Right kidney (tissue), 1 donor: ENCODE results near the gene SETD4.

ENCODE experiments used
- DNase-seq: peaks from one replicate; pipeline ENCODE4 v3.0.0-alpha.2; 2016

SETD4 gene

DNA sequence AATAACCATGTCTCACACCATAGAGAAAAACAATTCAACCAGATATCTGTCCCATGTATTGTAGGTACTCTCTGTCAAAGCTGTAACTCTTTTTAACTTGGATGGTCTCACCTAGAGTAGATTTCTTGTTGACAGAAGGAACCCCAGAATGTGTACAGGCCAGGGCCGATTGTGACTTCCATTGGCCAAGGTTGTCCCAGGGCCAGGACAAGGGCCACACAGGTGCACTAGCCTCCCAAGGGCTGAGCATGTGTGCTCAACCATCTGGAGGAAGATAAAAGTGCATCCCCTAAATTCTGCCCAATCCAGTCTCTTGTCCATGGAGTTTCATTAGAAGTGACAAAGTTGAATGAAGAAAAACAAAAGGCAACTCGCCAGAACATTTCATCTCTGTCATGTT, 51.8 kb downstream of the SETD4 start:
- no peak for DNase-seq

DNA sequence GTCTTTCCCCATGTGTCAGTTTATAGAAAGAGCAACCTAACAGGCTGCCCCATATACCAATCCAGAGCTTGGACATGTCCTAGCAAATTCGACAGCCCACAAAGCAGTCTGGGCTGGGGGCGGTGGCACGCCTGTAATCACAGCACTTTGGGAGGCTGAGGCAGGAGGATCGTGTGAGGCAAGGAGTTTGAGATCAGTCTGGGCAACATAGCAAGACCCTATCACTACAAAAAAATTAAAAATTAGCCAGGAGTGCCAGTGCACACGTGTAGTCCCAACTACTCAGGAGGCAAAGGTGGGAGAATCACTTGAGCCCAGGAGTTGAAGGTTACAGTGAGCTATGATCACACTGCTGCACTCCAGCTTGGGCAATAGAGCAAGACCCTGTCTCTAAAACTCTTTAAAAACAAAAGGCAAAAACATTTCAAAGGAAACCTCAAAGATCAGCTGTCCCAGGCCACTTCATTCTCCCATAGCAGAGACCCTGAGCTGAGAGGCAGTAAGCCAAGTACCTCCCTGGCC, 54.4 kb downstream of the SETD4 start:
- no peak for DNase-seq

DNA sequence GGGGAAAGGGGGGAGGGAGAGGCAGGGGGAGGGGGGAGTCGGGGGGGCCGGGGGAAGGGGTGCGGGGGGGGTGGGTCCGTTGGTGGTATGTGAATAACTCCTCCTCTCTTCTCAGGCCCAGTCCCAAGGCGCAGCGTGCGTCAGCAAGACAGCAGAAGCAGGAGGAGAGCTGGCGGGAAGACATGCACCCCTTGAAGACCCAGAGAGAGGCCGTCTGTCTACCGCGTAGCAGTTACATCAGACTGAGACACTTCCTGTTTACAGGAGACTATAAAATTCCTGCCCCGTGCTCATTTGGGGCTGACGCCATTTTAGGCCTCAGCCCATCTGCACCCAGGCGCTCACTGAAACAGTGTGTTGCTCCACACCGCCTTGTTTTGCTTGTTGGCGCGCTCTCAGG, 55.3 kb downstream of the SETD4 start:
- no peak for DNase-seq

DNA sequence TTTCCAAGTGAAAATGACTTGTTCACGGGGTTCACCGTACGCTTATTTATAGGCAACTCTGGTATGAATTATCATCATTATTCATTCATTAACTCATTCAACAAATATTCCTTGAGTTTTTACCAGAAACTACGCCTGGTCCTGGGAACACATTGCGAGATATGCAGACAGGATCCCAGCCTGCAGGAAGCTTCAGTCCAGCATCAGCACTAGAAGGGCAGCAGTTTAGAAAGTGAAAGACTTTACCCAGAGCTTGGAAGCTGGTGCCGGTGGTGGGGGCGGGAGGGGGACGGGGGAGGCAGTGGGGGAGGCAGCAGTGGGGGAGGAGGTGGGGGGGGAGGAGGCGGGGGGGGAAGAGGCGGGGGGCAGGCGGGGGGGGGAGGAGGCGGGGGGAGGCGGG, 55.9 kb downstream of the SETD4 start:
- no peak for DNase-seq

DNA sequence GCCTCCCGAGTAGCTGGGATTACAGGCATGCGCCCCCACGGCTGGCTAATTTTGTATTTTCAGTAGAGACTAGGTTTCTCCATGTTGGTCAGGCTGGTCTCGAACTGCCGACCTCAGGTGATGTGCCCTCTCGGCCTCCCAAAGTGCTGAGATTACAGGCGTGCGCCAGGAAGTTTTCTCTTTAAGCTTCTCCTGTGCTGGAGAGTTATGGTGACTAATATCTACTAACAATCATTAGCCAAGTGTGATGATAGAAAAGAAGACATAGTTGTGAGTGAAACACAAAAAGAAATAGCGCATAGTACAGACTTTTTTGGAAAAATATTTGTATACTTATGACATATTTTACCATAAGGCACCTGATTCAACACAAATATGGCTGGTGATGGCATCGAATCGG, 56.5 kb downstream of the SETD4 start:
- DNase-seq = no peak

DNA sequence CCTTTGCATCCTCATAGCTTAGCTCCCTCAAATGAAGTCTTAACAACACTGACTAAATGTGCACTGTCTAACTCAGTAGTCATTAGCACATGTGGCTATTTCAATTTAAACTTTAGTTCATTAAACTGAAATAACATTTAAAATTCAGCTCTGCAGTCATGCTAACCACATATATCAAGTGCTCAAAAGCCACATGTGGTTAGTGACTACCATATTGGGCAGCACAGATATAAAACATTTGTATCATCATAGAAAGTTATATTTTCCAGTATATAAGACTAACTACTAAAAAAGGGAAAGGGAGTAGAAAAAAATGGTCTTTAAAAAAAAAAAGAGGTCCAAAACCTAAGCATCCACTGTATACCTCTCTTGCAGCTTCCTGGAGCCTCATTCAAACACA, 64.1 kb downstream of the SETD4 start:
- DNase-seq = no peak

DNA sequence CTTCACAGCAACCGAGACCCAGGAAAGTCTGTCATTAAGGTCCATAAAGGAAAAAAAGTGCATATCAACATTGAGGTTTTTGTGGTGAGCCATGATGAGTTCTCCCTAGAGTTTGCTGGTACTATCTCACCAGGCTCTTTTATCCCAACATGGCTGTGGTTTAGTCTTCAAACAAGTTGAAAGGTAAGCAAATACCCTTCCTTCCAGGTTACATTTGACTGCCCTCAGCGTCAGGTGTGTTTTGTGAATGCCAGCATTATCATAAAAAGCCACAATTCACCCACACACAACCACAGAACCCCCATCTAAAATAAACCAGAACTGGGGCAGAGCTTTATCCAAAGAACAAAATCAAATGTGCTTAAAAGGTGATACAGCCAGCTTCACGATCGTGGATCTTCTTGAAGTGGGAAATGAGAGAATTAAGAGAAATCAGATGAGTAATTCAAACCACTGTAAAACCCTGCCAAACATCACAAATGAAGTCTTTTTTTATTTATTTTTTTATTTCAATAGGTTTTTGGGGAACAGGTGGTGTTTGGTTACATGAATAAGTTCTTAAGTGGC, 64.7 kb downstream of the SETD4 start:
- DNase-seq = no peak

DNA sequence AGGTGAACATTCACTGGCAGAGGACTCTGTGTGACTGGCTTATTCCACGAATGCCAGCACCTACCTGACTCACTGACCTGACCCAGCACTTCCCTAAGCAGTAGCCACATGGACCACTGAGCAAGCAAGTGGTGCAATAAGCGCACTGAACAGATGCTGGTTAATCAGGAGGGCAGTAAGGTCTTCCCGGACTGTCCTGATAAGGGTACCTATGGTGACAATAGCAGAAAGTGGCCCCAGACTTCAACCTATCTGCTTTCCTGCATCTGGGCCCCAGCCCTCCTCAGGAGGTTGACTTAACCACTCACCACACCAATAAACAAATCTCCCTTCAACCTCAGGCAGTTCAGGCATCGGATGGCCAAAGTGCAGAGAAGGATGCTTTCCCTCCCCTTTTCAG, 65.7 kb downstream of the SETD4 start:
- no peak for DNase-seq

DNA sequence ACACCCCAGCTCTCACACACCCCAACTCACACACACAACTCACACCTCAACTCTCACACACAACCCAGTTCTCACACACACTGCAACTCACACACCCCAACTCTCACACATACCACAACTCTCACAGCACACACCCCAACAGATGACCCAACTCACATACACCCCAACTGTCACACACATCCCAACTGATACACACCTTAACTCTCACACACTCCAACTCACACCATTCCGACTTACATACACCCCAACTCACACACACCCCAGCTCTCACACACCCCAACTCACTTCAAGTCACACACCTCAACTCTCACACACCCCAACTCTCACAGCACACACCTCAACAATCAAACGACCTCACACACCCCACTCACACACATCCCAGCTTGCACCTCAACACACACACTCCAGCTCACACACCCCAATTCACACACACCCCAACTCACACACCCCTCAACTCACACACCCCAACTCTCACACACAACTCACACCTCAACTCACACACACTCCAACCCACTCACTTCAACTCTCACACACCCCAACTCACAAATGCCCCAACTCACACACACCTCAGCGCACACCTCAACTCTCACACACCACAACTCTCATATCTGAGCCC, 66.3 kb downstream of the SETD4 start:
- DNase-seq = no peak

DNA sequence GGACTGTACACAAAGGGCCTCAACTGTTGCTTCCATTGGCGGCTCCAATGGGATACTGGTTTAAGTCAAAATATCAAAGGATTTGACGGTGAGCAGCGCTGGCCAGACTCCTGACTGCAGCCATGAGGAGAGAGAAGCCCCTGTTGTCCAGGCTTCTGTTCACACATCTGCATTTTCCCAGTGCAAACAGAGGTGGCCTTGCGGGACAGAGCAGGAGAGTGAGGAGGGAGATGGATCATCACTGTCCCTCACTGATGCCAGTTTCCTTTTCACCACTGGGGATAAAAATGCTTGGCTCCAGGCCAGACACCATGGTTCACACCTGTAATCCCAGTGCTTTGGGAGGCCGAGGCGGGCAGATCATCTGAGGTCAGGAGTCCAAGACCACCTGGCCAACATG, 69.2 kb downstream of the SETD4 start:
- DNase-seq = no peak

DNA sequence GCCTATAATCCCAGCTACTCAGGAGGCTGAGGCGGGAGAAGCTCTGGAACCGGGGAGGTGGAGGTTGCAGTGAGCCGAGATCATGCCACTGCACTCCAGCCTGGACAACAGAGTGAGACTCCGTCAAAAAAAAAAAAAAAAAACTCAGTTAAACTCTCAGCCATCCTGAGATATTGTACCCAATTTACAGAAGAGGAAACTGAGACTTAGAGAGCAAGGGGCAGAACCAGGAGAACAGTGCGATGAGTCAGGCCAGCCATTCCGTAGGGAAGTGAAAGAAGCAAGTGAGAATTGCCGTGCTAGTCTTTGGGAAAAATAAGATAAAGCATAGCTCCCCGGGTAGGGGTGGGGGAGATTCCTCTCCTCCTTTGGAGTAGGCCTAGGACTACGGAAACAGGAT, 69.7 kb downstream of the SETD4 start:
- no peak for DNase-seq

DNA sequence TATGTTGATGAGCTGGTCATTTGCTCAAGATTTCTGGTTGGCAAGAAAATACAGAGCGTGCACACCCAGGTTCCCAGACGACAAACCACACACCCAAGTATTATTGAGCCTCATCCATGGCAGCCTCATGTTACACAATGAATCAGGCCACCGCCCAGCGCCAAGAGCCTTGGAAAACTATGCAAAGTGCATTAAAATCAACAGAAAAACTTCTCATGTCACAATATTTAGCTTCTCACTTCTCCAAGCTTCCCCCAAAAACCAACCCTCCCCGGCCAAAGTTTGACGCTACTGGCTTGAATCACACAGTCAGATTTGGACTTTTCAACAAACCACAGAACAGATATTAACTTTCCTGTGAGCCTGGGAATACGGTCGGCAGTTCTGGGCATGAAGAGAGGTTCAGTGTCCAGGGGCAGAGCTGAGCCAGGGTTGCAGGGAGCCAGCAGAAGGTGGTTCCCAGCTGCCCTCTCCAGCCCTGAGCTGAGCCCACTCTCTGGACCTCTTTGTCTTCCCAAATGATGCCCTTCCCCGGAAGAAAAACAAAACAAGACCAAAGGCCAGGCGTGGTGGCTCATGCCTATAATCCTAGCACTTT, 71.1 kb downstream of the SETD4 start:
- DNase-seq = no peak

DNA sequence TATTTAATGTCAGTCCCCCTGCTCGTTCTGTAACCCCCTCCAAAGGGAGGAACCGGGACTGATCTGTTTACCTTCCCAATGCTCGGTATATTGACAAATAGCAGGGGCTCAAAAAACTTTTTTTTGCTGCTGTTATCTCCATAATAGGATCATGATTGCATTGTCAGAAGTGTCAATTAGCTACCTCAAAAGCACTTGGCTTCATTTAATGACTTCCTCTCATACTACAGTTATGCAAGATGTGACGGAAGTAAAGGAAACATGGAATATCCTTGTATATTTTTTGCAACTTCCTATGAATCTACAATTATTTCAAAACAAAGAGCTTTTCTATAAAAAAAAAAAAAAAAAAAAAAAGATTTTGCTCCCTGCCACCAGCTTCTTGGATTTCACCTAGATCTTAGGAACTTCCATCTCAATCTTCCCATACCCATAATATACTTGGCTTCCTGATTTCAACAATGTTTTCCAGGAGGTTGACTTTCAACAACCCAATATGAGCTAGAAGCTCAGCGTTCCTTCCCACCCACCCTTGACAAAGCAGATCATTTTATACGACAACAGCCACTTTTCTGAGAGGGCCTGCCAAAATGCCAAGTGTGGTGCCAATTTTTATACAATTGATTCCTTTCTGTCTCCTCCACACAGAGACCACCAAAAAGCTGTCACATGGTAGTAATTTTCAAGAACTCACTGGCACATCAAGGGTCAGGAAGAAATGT, 71.7 kb downstream of the SETD4 start:
- DNase-seq = no peak

DNA sequence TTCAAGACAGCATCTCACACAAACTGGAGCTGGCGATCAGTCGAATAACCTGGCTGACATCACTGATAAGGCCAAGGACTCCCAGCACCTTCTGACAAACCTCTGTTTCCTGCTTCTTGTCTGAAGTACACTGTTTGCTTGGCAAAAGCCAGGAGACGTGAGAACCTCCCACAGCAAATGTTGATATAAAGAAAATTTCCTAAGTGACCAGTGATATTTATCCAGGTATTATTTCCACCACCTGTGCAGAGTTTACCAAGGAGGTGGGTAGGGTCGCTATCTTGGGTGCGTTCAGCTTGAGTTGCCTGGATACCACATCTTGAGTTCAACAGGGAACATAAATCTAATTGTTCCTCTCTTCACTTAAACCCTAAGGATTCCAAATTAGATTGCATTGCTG, 72.9 kb downstream of the SETD4 start:
- DNase-seq = no peak

DNA sequence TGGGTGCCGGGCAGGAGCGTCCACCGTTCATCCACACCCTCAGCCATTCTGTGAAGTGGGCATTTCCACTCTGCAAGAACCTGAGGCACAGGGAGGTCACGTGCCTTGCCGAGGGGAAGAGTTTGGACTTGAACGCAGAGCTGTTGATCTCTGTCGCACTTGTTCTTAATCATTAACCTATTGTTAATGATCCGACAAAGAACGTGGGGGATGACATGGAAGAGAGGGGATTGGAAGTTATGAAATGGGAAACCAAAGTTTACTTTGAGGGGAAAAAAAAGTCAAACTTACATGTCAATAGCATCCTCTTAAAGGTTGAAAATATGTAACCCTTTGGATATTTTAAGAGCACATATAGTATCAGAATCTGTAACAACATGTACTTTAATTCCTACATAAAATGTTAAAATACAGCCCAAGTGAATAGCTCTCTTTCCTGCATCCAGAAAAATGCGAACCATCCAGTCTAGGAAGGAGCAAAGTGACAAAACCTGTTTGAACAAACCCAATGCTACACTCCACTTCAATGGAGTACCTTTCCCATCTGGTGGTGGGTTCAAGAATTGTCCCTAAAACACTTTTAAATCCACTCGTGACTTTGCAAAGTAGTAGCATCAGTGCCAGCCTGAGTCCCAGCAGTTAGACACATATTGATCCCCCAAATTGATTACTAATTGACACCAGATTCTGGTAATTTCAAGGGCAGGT, 75.5 kb downstream of the SETD4 start:
- no peak for DNase-seq
